Measurements from ENCODE around the gene SOWAHA.

DNA sequence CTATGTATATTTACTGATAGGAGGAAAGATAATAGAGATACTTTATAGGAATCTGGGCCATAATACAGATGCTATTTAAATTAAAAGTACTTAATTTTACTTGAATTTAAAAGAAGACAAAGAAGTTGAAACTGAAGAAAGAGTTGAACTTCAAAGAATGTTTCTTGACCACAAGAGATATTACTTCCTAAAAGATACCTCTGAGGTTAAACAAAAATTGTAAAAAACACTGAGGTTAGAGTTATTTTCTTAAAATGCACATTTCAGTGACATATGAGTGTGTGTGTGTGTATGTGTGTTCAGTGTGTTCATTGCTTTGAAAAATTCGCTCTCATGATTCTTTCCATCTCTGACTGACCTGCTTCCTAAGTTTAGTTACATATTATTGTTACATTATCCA is 32.5 kb upstream of the SOWAHA start:
- no peak for TF ChIP-seq POLR2AphosphoS5 (IDR thresholded peaks at IDR 0.05)
- TF ChIP-seq, protein P1, sequence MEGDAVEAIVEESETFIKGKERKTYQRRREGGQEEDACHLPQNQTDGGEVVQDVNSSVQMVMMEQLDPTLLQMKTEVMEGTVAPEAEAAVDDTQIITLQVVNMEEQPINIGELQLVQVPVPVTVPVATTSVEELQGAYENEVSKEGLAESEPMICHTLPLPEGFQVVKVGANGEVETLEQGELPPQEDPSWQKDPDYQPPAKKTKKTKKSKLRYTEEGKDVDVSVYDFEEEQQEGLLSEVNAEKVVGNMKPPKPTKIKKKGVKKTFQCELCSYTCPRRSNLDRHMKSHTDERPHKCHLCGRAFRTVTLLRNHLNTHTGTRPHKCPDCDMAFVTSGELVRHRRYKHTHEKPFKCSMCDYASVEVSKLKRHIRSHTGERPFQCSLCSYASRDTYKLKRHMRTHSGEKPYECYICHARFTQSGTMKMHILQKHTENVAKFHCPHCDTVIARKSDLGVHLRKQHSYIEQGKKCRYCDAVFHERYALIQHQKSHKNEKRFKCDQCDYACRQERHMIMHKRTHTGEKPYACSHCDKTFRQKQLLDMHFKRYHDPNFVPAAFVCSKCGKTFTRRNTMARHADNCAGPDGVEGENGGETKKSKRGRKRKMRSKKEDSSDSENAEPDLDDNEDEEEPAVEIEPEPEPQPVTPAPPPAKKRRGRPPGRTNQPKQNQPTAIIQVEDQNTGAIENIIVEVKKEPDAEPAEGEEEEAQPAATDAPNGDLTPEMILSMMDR (IDR thresholded peaks at IDR 0.05; ENCODE audit: poor library complexity, severe bottlenecking), result no peak
- TF ChIP-seq, protein P2, sequence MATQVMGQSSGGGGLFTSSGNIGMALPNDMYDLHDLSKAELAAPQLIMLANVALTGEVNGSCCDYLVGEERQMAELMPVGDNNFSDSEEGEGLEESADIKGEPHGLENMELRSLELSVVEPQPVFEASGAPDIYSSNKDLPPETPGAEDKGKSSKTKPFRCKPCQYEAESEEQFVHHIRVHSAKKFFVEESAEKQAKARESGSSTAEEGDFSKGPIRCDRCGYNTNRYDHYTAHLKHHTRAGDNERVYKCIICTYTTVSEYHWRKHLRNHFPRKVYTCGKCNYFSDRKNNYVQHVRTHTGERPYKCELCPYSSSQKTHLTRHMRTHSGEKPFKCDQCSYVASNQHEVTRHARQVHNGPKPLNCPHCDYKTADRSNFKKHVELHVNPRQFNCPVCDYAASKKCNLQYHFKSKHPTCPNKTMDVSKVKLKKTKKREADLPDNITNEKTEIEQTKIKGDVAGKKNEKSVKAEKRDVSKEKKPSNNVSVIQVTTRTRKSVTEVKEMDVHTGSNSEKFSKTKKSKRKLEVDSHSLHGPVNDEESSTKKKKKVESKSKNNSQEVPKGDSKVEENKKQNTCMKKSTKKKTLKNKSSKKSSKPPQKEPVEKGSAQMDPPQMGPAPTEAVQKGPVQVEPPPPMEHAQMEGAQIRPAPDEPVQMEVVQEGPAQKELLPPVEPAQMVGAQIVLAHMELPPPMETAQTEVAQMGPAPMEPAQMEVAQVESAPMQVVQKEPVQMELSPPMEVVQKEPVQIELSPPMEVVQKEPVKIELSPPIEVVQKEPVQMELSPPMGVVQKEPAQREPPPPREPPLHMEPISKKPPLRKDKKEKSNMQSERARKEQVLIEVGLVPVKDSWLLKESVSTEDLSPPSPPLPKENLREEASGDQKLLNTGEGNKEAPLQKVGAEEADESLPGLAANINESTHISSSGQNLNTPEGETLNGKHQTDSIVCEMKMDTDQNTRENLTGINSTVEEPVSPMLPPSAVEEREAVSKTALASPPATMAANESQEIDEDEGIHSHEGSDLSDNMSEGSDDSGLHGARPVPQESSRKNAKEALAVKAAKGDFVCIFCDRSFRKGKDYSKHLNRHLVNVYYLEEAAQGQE (IDR thresholded peaks at IDR 0.05; ENCODE audit: borderline replicate concordance), result no peak

Measured in neural cell (in vitro differentiated cells).